Immature natural killer cell (primary cell): Measurements from ENCODE around the gene PLK5. TPM values are rescaled to one million over a fixed set of nuclear protein-coding genes. Genes with fewer than 3 reads are reported as not detected.
"Not testable (repeated sequence)": the region's sequence is repeated elsewhere in the genome, so short reads cannot be mapped to it uniquely, and the experiment has no call there.

ENCODE experiments used
- DNase-seq, 3 donors: peaks; one replicate each; pipeline ENCODE4 v3.0.0; 2022; ENCODE audit warnings: mixed read lengths in 1 of 3
- H3K27ac Mint-ChIP-seq, 6 donors: one replicate each; pipeline ENCODE4 v1.8.0; 2020; ENCODE audit warnings: mixed read lengths in 6 of 6, mild to moderate bottlenecking in 5 of 6, inconsistent platforms in 4 of 6, moderate library complexity in 3 of 6
- H3K27me3 Mint-ChIP-seq, 3 donors: one replicate each; pipeline ENCODE4 v1.8.0; 2020 to 2021; ENCODE audit warnings: low read depth in 3 of 3, mild to moderate bottlenecking in 3 of 3, mixed read lengths in 3 of 3, moderate library complexity in 3 of 3, inconsistent platforms in 1 of 3
- H3K36me3 Mint-ChIP-seq, 3 donors: one replicate each; pipeline ENCODE4 v1.8.0; 2020; ENCODE audit warnings: mixed read lengths in 3 of 3, inconsistent platforms in 2 of 3, mild to moderate bottlenecking in 2 of 3
- H3K4me1 Mint-ChIP-seq, 2 donors: one replicate each; pipeline ENCODE4 v1.8.0; 2020; ENCODE audit warnings: inconsistent platforms in 2 of 2, mild to moderate bottlenecking in 2 of 2, mixed read lengths in 2 of 2, moderate library complexity in 1 of 2
- H3K4me3 Mint-ChIP-seq, 5 donors: one replicate each; pipeline ENCODE4 v1.8.0; 2020; ENCODE audit warnings: mild to moderate bottlenecking in 5 of 5, mixed read lengths in 5 of 5, inconsistent platforms in 3 of 5, moderate library complexity in 3 of 5
- H3K9me3 Mint-ChIP-seq, 6 donors: one replicate each; pipeline ENCODE4 v1.8.0; 2020; ENCODE audit warnings: mild to moderate bottlenecking in 6 of 6, mixed read lengths in 6 of 6, inconsistent platforms in 4 of 6, moderate library complexity in 3 of 6
- polyA plus RNA-seq, 3 donors: library from polyadenylated mRNA; unstranded; fragments of 300-500 nt; fragmentation: Illumina TruSeq; gene quantifications; one replicate each; pipeline ENCODE4 v1.2.3, GENCODE V29; 2021

The PLK5 gene
- polyA plus RNA-seq, 3 donors from 2014 or later, result not detected

DNA sequence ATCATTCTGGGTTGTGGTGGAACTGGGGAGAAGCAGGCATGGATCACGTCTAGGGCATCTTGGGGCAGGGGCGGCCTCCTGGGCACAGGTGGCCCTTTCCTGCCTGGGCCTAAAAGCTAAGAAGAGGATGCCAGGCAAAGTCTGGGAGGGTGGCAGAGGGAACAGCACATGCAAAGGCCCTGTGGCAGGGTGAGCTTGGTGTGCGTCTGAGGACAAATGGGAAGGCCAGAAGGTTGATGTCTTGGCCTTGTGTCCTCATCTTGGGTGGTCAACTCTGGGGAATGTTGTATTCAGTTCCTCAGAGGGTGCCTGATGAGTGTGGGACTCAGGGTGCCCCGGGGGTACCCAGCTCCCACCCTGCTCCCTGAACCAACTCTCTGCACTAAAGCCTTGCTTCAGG, 5.4 kb upstream of the PLK5 start:
- H3K27me3 Mint-ChIP-seq, result peaks cover 0 to 6% (median 3%) of the 10 kb centered on the region in 3 donors
- no peaks in the 10 kb centered on the region for H3K9me3 Mint-ChIP-seq
- no peaks in the 10 kb centered on the region for H3K4me1 Mint-ChIP-seq
- H3K27ac Mint-ChIP-seq, result no peak overlapping the region
- no peaks in the 10 kb centered on the region for H3K36me3 Mint-ChIP-seq
- no peak for DNase-seq
- no peak overlapping the region for H3K4me3 Mint-ChIP-seq

- H3K27ac Mint-ChIP-seq, H3K4me3 Mint-ChIP-seq, H3K4me1 Mint-ChIP-seq: not testable (repeated sequence)
These were observed 4.1 kb upstream of the PLK5 start for GRCh38 chr19:1519802-1520201.

DNA sequence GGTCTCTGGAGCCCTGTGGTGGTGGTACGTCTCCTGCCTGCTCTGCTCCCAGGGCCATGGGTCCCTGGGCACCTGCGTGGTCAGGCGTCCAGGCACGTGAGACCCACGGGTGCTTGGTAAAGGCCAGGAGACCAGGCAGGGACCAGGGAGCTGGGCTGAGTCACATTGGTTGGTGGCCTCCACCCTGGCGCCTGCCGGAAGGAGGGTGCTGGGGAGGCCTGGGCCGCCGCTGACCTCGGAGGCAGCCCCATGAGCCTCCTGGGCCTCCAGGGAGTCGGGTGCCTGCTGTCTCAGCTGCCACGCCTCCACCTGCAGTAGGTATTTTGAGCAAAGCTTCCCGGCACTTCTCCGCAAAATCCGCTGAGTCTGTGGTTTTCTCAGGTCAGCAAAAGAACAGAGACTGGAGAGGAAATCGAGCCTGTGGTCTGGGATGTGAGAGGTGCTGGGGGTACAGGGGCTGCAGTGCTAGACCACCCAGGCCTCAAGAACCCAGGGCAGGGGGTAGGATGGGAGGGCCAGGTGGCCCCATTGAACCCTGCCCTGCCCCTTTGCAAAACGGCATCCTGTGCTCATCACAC, 3.6 kb upstream of the PLK5 start:
- no peak overlapping the region for H3K4me3 Mint-ChIP-seq
- no peak overlapping the region for H3K27ac Mint-ChIP-seq
- peaks cover 0 to 6% (median 5%) of the 10 kb centered on the region in 3 donors for H3K36me3 Mint-ChIP-seq
- H3K4me1 Mint-ChIP-seq, result peaks cover 4 to 8% of the 10 kb centered on the region in 2 donors
- no peak for DNase-seq
- H3K27me3 Mint-ChIP-seq, result peaks cover 5 to 12% (median 10%) of the 10 kb centered on the region in 3 donors
- no peaks in the 10 kb centered on the region for H3K9me3 Mint-ChIP-seq

More at GRCh38 chr19:1519802-1520201, 4.1 kb upstream of the PLK5 start:
- H3K36me3 Mint-ChIP-seq, H3K9me3 Mint-ChIP-seq, DNase-seq: not testable (repeated sequence)
- H3K27me3 Mint-ChIP-seq, result peaks cover 4 to 11% (median 7%) of the 10 kb centered on the region in 3 donors

DNA sequence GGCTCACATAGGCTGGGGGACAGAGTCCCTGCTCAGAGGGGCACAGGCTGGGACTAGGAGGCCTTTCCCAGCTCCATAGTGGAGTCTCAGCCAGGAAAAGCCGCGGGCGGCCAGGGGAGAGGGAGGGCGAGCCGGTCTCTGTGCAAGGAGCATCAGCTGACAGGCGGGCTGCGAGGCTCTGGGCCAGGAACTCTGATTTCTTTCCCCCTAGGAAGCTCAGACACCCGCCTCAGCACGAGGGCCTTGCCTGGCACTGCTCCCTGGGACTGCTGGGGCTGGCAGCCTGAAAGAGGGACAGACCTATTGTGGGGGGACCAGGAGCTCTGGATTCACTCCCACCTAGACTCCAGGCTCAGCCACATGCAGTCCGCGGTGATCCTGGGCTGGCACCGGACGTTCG, 2.2 kb upstream of the PLK5 start:
- Mint-ChIP-seq H3K4me1 (peaks cover 4 to 8% of the 10 kb centered on the region in 2 donors), H3K27ac (no peak overlapping the region), H3K36me3 (peaks cover 0 to 6% (median 5%) of the 10 kb centered on the region in 3 donors), H3K27me3 (peaks cover 8 to 12% (median 10%) of the 10 kb centered on the region in 3 donors), H3K4me3 (no peak overlapping the region), H3K9me3 (no peaks in the 10 kb centered on the region)
- no peak for DNase-seq

DNA sequence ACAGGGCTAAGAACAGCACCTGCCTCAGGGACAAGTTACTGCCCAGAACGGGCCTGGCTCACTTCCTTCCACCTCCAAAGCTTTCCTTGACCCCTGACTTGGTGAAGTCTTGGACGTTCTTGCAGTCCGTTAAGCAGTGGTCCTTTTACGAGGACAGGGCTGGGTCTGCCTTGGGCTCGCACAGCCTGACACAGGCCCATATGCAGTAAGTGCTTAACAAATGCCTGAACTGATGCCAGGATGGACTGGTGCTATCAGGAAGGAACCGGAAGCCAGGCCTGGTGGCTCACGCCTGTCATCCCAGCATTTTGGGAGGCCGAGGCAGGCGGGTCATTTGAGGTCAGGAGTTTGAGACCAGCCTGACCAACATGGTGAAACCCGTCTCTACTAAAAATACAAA, 1.8 kb upstream of the PLK5 start:
- H3K4me1 Mint-ChIP-seq, result peaks cover 4 to 8% of the 10 kb centered on the region in 2 donors
- H3K9me3 Mint-ChIP-seq, result no peaks in the 10 kb centered on the region
- DNase-seq, result no peak
- H3K4me3 Mint-ChIP-seq, result no peak overlapping the region
- peaks cover 8 to 11% (median 11%) of the 10 kb centered on the region in 3 donors for H3K27me3 Mint-ChIP-seq
- peaks cover 0 to 6% (median 5%) of the 10 kb centered on the region in 3 donors for H3K36me3 Mint-ChIP-seq
- H3K27ac Mint-ChIP-seq, result no peak overlapping the region

- Mint-ChIP-seq H3K9me3 (no peaks in the 10 kb centered on the region), H3K4me1 (peaks cover 4 to 8% of the 10 kb centered on the region in 2 donors), H3K4me3 (no peak overlapping the region), H3K36me3 (peaks cover 0 to 6% (median 5%) of the 10 kb centered on the region in 3 donors), H3K27me3 (peaks cover 9 to 14% (median 11%) of the 10 kb centered on the region in 3 donors), H3K27ac (no peak overlapping the region)
- DNase-seq, result no peak
These were observed 1.0 kb upstream of the PLK5 start for GRCh38 chr19:1522838-1523237.

DNA sequence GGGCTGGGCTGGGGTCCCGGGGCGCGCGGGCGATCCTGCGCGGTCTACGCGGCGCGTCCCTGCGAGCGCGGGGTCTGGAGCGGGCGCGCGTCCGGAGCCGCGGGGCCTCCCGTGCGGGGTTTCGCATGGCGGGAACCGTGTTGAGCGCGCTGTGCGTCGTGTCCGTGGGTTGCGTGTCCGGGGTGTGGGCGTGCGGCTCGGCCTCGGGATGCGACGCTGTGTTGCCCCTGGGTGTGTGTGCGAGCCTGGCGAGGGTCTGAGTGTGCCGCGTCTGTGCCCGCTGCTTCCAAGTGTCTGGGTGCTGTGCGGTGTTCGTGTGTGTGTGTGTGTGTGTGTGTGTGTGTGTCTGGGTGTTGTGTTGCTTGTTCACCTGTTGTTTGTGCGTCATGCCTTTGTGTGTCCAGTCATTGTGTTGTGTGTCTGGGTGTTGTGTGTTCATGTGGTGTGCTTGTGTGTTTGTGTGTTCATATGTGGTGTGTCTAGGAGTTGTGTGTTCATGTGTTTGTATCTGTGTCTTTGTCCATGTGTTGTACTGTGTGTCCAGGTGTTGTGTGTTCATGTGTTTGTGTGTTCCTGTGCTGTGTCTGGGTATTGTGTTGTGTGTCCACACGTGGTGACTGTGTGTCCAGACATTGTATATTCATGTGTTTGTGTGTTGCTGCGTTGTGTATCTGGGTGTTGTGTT, 552 bp downstream of the PLK5 start:
- no peak overlapping the region for H3K27ac Mint-ChIP-seq
- peaks cover 4 to 8% of the 10 kb centered on the region in 2 donors for H3K4me1 Mint-ChIP-seq
- DNase-seq, result no peak
- peaks cover 0 to 6% (median 5%) of the 10 kb centered on the region in 3 donors for H3K36me3 Mint-ChIP-seq
- peaks cover 9 to 12% (median 11%) of the 10 kb centered on the region in 3 donors for H3K27me3 Mint-ChIP-seq
- H3K9me3 Mint-ChIP-seq, result no peaks in the 10 kb centered on the region
- H3K4me3 Mint-ChIP-seq, result peak overlapping the region in 3 of 5 donors; percentile 18 to 51 (median 31)

GRCh38 chr19:1524972-1525325, 1.1 kb downstream of the PLK5 start:
- H3K27ac Mint-ChIP-seq, result no peak overlapping the region
- H3K27me3 Mint-ChIP-seq, result peaks cover 9 to 12% (median 11%) of the 10 kb centered on the region in 3 donors
- peaks cover 4 to 8% of the 10 kb centered on the region in 2 donors for H3K4me1 Mint-ChIP-seq
- H3K4me3 Mint-ChIP-seq, result peak overlapping the region in 1 of 5 donors; percentile 51
- H3K9me3 Mint-ChIP-seq, result no peaks in the 10 kb centered on the region
- DNase-seq, result no peak
- H3K36me3 Mint-ChIP-seq, result peaks cover 0 to 6% (median 5%) of the 10 kb centered on the region in 3 donors

- Mint-ChIP-seq H3K4me1 (peaks cover 4 to 8% of the 10 kb centered on the region in 2 donors), H3K36me3 (peaks cover 0 to 6% (median 5%) of the 10 kb centered on the region in 3 donors), H3K4me3 (no peak overlapping the region), H3K27ac (no peak overlapping the region), H3K9me3 (no peaks in the 10 kb centered on the region), H3K27me3 (peaks cover 9 to 12% (median 11%) of the 10 kb centered on the region in 3 donors)
- DNase-seq, result no peak
These were observed 1.5 kb downstream of the PLK5 start for GRCh38 chr19:1525343-1525742.

DNA sequence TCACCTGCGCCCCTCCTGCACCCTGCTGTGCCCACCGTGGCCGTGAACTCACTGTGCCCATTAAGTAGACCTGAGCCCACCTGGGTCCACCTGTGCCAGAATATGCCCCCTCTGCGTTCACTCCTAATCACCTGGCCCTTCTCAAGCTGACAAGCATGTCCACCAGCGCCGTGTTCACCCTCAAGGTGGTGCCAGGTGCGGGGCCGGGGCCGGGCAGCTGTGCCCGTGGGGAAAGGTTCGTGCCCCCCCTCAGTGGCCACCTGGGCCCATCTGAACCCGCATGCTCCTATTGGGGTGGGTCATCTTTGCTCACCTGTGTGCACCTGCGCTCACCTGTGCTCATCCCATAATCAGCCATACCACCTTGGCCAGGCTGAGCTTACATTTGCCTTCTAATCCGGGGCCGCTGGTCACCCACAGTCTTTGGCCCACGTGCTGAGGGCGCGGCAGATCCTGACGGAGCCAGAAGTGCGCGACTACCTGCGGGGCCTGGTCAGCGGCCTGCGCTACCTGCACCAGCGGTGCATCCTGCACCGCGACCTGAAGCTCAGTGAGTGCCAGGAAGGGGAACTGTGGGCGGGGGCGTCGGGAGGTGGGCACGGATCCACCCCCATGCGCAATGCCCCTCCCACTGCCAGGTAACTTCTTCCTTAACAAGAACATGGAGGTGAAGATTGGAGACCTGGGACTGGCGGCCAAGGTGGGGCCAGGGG, 2.3 kb downstream of the PLK5 start:
- H3K27ac Mint-ChIP-seq, result no peak overlapping the region
- peaks cover 4 to 8% of the 10 kb centered on the region in 2 donors for H3K4me1 Mint-ChIP-seq
- H3K27me3 Mint-ChIP-seq, result peaks cover 9 to 12% (median 11%) of the 10 kb centered on the region in 3 donors
- H3K4me3 Mint-ChIP-seq, result no peak overlapping the region
- no peak for DNase-seq
- peaks cover 0 to 6% (median 5%) of the 10 kb centered on the region in 3 donors for H3K36me3 Mint-ChIP-seq
- H3K9me3 Mint-ChIP-seq, result no peaks in the 10 kb centered on the region

GRCh38 chr19:1526979-1527649, 3.2 kb downstream of the PLK5 start:
- peaks cover 9 to 13% (median 12%) of the 10 kb centered on the region in 3 donors for H3K27me3 Mint-ChIP-seq
- no peak for DNase-seq
- no peaks in the 10 kb centered on the region for H3K9me3 Mint-ChIP-seq
- peaks cover 0 to 6% (median 5%) of the 10 kb centered on the region in 3 donors for H3K36me3 Mint-ChIP-seq
- no peak overlapping the region for H3K27ac Mint-ChIP-seq
- no peak overlapping the region for H3K4me3 Mint-ChIP-seq
- H3K4me1 Mint-ChIP-seq, result peaks cover 4 to 8% of the 10 kb centered on the region in 2 donors

GRCh38 chr19:1527650-1528309, 3.9 kb downstream of the PLK5 start:
- Mint-ChIP-seq H3K36me3 (peaks cover 0 to 6% (median 5%) of the 10 kb centered on the region in 3 donors), H3K9me3 (peaks cover 0 to 2% (median 0%) of the 10 kb centered on the region in 6 donors), H3K27me3 (peaks cover 9 to 13% (median 12%) of the 10 kb centered on the region in 3 donors), H3K4me1 (peaks cover 4 to 8% of the 10 kb centered on the region in 2 donors), H3K4me3 (no peak overlapping the region), H3K27ac (no peak overlapping the region)
- no peak for DNase-seq
